Osteoblast (primary cell): ENCODE data around the gene GABBR2. TPM values are rescaled to one million over a fixed set of nuclear protein-coding genes. Genes with fewer than 3 reads are reported as not detected.

ENCODE experiments used
- DNase-seq: peaks from one replicate; pipeline ENCODE4 v3.0.0; 2011; ENCODE audit warnings: low spot score, mixed read lengths; ENCODE audit not compliant: insufficient read length; ENCODE audit errors: missing footprints
- H2AFZ ChIP-seq: 2 replicates; pipeline ENCODE4 v1.6.0; 2011; ENCODE audit warnings: mild to moderate bottlenecking, low read length
- H3K27ac ChIP-seq: 2 replicates; pipeline ENCODE4 v1.5.1; 2011; ENCODE audit warnings: mild to moderate bottlenecking, low read depth, low read length, moderate library complexity
- H3K27me3 ChIP-seq: 2 replicates; pipeline ENCODE4 v1.6.0; 2012; ENCODE audit warnings: mild to moderate bottlenecking, control low read depth, inconsistent platforms, low read length, moderate library complexity; ENCODE audit not compliant: insufficient read depth
- H3K36me3 ChIP-seq: 2 replicates; pipeline ENCODE4 v1.5.1; 2011; ENCODE audit warnings: mild to moderate bottlenecking, low read length, control low read depth, moderate library complexity; ENCODE audit not compliant: insufficient read depth
- H3K4me1 ChIP-seq: 2 replicates; pipeline ENCODE4 v1.5.1; 2011; ENCODE audit warnings: mild to moderate bottlenecking, low read length, control low read depth, moderate library complexity; ENCODE audit not compliant: insufficient read depth
- H3K4me2 ChIP-seq: 2 replicates; pipeline ENCODE4 v1.6.0; 2011; ENCODE audit warnings: mild to moderate bottlenecking, low read length; ENCODE audit not compliant: insufficient read depth
- H3K4me3 ChIP-seq: fragments of 200-600 bp; sonication (generic); 3 replicates; pipeline ENCODE4 v1.5.1; 2012; ENCODE audit warnings: mild to moderate bottlenecking, low read length, inconsistent platforms; ENCODE audit not compliant: insufficient read depth
- H3K79me2 ChIP-seq: 2 replicates; pipeline ENCODE4 v1.6.0; 2012; ENCODE audit warnings: mild to moderate bottlenecking, low read length, control low read depth, inconsistent platforms; ENCODE audit not compliant: insufficient read depth
- H3K9me3 ChIP-seq: 2 replicates; pipeline ENCODE4 v1.5.1; 2011; ENCODE audit warnings: low read depth, low read length, control low read depth
- H4K20me1 ChIP-seq: 2 replicates; pipeline ENCODE4 v1.6.0; 2012; ENCODE audit warnings: mild to moderate bottlenecking, low read length, control low read depth; ENCODE audit not compliant: insufficient read depth
- total RNA-seq: library from RNA; depleted of rRNA; stranded (reverse); fragments of >200 nt; gene quantifications from 2 replicates; pipeline ENCODE4 v1.2.3, GENCODE V29; 2012
- TF ChIP-seq, protein P1 (sequence below): IDR thresholded peaks from 2 replicates; pipeline ENCODE4 v1.5.1; 2011; ENCODE audit warnings: mild to moderate bottlenecking, low read depth, low read length, moderate library complexity; ENCODE audit errors: extremely low read depth

The GABBR2 gene
- total RNA-seq, 1 donor, result under 0.01 TPM

- Histone ChIP-seq H3K4me1 (no peaks in the 10 kb centered on the region), H3K27me3 (peaks cover 13% of the 10 kb centered on the region), H2AFZ (no peak overlapping the region), H3K4me3 (no peak overlapping the region), H3K9me3 (no peaks in the 10 kb centered on the region), H4K20me1 (no peaks in the 10 kb centered on the region), H3K36me3 (no peaks in the 10 kb centered on the region), H3K27ac (no peak overlapping the region), H3K79me2 (no peaks in the 10 kb centered on the region), H3K4me2 (no peak overlapping the region)
- TF ChIP-seq, protein P1, sequence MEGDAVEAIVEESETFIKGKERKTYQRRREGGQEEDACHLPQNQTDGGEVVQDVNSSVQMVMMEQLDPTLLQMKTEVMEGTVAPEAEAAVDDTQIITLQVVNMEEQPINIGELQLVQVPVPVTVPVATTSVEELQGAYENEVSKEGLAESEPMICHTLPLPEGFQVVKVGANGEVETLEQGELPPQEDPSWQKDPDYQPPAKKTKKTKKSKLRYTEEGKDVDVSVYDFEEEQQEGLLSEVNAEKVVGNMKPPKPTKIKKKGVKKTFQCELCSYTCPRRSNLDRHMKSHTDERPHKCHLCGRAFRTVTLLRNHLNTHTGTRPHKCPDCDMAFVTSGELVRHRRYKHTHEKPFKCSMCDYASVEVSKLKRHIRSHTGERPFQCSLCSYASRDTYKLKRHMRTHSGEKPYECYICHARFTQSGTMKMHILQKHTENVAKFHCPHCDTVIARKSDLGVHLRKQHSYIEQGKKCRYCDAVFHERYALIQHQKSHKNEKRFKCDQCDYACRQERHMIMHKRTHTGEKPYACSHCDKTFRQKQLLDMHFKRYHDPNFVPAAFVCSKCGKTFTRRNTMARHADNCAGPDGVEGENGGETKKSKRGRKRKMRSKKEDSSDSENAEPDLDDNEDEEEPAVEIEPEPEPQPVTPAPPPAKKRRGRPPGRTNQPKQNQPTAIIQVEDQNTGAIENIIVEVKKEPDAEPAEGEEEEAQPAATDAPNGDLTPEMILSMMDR, result no peak
- DNase-seq, result no peak
Measured at GRCh38 chr9:98533866-98534265, 174.9 kb downstream of the GABBR2 start.

GRCh38 chr9:98533132-98533531 lies 175.6 kb downstream of the GABBR2 start:
- H2AFZ ChIP-seq, result no peak overlapping the region
- H3K27ac ChIP-seq, result no peak overlapping the region
- no peak overlapping the region for H3K4me2 ChIP-seq
- H3K9me3 ChIP-seq, result no peaks in the 10 kb centered on the region
- H4K20me1 ChIP-seq, result no peaks in the 10 kb centered on the region
- H3K27me3 ChIP-seq, result peaks cover 20% of the 10 kb centered on the region
- no peaks in the 10 kb centered on the region for H3K79me2 ChIP-seq
- no peaks in the 10 kb centered on the region for H3K4me1 ChIP-seq
- no peak overlapping the region for H3K4me3 ChIP-seq
- DNase-seq, result no peak
- TF ChIP-seq, protein P1, result no peak
- H3K36me3 ChIP-seq, result no peaks in the 10 kb centered on the region

GRCh38 chr9:98532574-98532973 lies 176.2 kb downstream of the GABBR2 start:
- TF ChIP-seq, protein P1, result no peak
- H3K4me1 ChIP-seq, result no peaks in the 10 kb centered on the region
- H3K27me3 ChIP-seq, result peaks cover 20% of the 10 kb centered on the region
- H3K9me3 ChIP-seq, result no peaks in the 10 kb centered on the region
- no peak overlapping the region for H3K4me3 ChIP-seq
- no peaks in the 10 kb centered on the region for H4K20me1 ChIP-seq
- no peak overlapping the region for H2AFZ ChIP-seq
- H3K4me2 ChIP-seq, result no peak overlapping the region
- no peaks in the 10 kb centered on the region for H3K79me2 ChIP-seq
- DNase-seq, result no peak
- no peak overlapping the region for H3K27ac ChIP-seq
- H3K36me3 ChIP-seq, result no peaks in the 10 kb centered on the region

- Histone ChIP-seq H3K4me1 (no peaks in the 10 kb centered on the region), H4K20me1 (no peaks in the 10 kb centered on the region), H3K9me3 (no peaks in the 10 kb centered on the region), H3K4me2 (no peak overlapping the region), H2AFZ (no peak overlapping the region), H3K4me3 (no peak overlapping the region), H3K27ac (no peak overlapping the region), H3K36me3 (no peaks in the 10 kb centered on the region), H3K27me3 (peaks cover 20% of the 10 kb centered on the region), H3K79me2 (no peaks in the 10 kb centered on the region)
- DNase-seq, result no peak
- TF ChIP-seq, protein P1, result no peak
Measured at GRCh38 chr9:98532147-98532546, 176.6 kb downstream of the GABBR2 start.
